Measurements from ENCODE around the gene MAPK1.
"Not testable (repeated sequence)": the region's sequence is repeated elsewhere in the genome, so short reads cannot be mapped to it uniquely, and the experiment has no call there.

The MAPK1 gene

DNA sequence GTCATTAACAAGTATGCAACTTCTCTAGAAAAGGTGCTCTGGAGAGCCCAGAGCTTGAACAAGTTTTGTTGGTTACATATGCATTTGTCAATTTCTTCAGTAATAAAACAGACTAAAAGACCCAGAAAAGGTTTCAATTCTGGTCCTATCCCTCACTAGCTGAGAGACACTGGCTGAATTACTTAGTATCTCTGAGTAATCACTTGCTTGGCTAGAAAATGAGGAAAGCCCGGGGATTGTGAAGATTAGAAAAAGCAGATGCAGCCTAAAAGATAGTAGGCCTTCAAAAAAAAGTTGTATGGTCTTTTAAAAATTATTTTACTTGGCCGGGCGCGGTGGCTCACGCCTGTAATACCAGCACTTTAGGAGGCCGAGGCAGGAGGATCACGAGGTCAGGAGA, 41.2 kb downstream of the MAPK1 start:
- H3K9ac ChIP-seq (ENCODE audit: low read length): no peak overlapping the region
- no peak overlapping the region for H2AFZ ChIP-seq (ENCODE audit: low read depth, low read length, severe bottlenecking)
- no peak overlapping the region for H3K4me3 ChIP-seq (ENCODE audit: insufficient read depth, low read length, poor library complexity, severe bottlenecking)
- TF ChIP-seq EZH2phosphoT487 (conservative IDR thresholded peaks at IDR 0.05; ENCODE audit: low read length): no peak
- TF ChIP-seq, protein P1, sequence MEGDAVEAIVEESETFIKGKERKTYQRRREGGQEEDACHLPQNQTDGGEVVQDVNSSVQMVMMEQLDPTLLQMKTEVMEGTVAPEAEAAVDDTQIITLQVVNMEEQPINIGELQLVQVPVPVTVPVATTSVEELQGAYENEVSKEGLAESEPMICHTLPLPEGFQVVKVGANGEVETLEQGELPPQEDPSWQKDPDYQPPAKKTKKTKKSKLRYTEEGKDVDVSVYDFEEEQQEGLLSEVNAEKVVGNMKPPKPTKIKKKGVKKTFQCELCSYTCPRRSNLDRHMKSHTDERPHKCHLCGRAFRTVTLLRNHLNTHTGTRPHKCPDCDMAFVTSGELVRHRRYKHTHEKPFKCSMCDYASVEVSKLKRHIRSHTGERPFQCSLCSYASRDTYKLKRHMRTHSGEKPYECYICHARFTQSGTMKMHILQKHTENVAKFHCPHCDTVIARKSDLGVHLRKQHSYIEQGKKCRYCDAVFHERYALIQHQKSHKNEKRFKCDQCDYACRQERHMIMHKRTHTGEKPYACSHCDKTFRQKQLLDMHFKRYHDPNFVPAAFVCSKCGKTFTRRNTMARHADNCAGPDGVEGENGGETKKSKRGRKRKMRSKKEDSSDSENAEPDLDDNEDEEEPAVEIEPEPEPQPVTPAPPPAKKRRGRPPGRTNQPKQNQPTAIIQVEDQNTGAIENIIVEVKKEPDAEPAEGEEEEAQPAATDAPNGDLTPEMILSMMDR (IDR thresholded peaks at IDR 0.05; ENCODE audit: insufficient read depth, low read length, poor library complexity, severe bottlenecking): no peak
- H4K20me1 ChIP-seq (ENCODE audit: low read depth, low read length): no peaks in the 10 kb centered on the region
- H3F3A ChIP-seq (ENCODE audit: insufficient read depth): no peaks in the 10 kb centered on the region
- H3K27me3 ChIP-seq (ENCODE audit: low read length): no peaks in the 10 kb centered on the region
- no peak overlapping the region for H3K27ac ChIP-seq (ENCODE audit: low read depth, low read length)
- peaks cover 88% of the 10 kb centered on the region for H3K79me2 ChIP-seq (ENCODE audit: insufficient read depth, low read length)
- no peaks in the 10 kb centered on the region for H3K9me2 ChIP-seq (replicated peaks; ENCODE audit: insufficient read depth, low read length)
- H3K9me3 ChIP-seq (ENCODE audit: insufficient read depth, low read length): no peaks in the 10 kb centered on the region
- no peaks in the 10 kb centered on the region for H3K36me3 ChIP-seq (ENCODE audit: low read length)
- H3K4me2 ChIP-seq (ENCODE audit: low read depth, low read length, poor library complexity, severe bottlenecking): no peak overlapping the region

DNA sequence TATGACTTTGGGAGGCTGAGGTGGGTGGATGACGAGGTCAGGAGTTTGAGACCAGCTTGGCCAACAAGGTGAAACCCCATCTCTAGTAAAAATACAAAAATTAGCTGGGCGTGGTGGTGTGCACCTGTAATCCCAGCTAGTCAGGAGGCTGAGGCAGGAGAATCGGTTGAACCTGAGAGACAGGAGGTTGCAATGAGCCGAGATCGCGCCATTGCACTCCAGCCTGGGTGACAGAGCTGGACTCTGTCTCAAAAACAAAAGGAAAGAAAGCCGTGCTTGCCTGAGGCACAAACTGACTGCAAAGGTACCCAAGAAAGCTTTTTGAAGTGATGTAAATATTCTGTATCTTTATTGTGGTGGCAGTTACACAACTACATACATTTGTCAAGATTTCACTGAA, 42.5 kb downstream of the MAPK1 start:
- H3K9me3 ChIP-seq (ENCODE audit: insufficient read depth, low read length); H3K9me2 ChIP-seq (replicated peaks; ENCODE audit: insufficient read depth, low read length); H3K27me3 ChIP-seq (ENCODE audit: low read length); H2AFZ ChIP-seq (ENCODE audit: low read depth, low read length, severe bottlenecking); H3K27ac ChIP-seq (ENCODE audit: low read depth, low read length); H3K36me3 ChIP-seq (ENCODE audit: low read length); H3K4me3 ChIP-seq (ENCODE audit: insufficient read depth, low read length, poor library complexity, severe bottlenecking); H3K4me2 ChIP-seq (ENCODE audit: low read depth, low read length, poor library complexity, severe bottlenecking); H4K20me1 ChIP-seq (ENCODE audit: low read depth, low read length); H3K9ac ChIP-seq (ENCODE audit: low read length); H3F3A ChIP-seq (ENCODE audit: insufficient read depth): not testable (repeated sequence)
- H3K79me2 ChIP-seq (ENCODE audit: insufficient read depth, low read length): peaks cover 81% of the 10 kb centered on the region

DNA sequence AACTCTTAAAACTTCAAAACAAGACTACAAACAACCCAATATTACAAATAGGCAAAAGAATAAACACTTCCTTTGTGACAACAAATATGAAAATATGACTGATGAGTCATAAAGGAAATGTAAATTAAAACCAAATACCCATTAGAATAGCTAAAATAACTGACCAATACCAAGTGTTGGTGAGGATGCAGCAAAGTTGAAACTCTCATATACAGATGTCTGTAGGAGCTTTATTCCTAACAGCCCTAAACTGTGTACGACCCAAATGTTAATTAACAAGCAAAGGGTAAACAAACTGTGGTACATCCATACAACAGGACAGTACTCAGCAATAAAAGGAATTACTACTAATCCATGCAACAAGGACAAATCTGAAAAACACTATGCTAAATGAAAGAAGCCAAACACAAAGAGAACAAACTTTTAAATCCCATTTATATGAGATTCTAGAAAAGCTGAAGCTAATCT, 43.0 kb downstream of the MAPK1 start:
- H3K4me3 ChIP-seq (ENCODE audit: insufficient read depth, low read length, poor library complexity, severe bottlenecking): no peak overlapping the region
- peaks cover 80% of the 10 kb centered on the region for H3K79me2 ChIP-seq (ENCODE audit: insufficient read depth, low read length)
- no peak for TF ChIP-seq EZH2phosphoT487 (conservative IDR thresholded peaks at IDR 0.05; ENCODE audit: low read length)
- TF ChIP-seq, protein P1 (IDR thresholded peaks at IDR 0.05; ENCODE audit: insufficient read depth, low read length, poor library complexity, severe bottlenecking): no peak
- H3K9me3 ChIP-seq (ENCODE audit: insufficient read depth, low read length): no peaks in the 10 kb centered on the region
- H3K9ac ChIP-seq (ENCODE audit: low read length): no peak overlapping the region
- no peak overlapping the region for H2AFZ ChIP-seq (ENCODE audit: low read depth, low read length, severe bottlenecking)
- no peaks in the 10 kb centered on the region for H3K9me2 ChIP-seq (replicated peaks; ENCODE audit: insufficient read depth, low read length)
- H4K20me1 ChIP-seq (ENCODE audit: low read depth, low read length): no peaks in the 10 kb centered on the region
- H3K27me3 ChIP-seq (ENCODE audit: low read length): no peaks in the 10 kb centered on the region
- no peak overlapping the region for H3K4me2 ChIP-seq (ENCODE audit: low read depth, low read length, poor library complexity, severe bottlenecking)
- H3K36me3 ChIP-seq (ENCODE audit: low read length): no peaks in the 10 kb centered on the region
- no peaks in the 10 kb centered on the region for H3F3A ChIP-seq (ENCODE audit: insufficient read depth)
- no peak overlapping the region for H3K27ac ChIP-seq (ENCODE audit: low read depth, low read length)

DNA sequence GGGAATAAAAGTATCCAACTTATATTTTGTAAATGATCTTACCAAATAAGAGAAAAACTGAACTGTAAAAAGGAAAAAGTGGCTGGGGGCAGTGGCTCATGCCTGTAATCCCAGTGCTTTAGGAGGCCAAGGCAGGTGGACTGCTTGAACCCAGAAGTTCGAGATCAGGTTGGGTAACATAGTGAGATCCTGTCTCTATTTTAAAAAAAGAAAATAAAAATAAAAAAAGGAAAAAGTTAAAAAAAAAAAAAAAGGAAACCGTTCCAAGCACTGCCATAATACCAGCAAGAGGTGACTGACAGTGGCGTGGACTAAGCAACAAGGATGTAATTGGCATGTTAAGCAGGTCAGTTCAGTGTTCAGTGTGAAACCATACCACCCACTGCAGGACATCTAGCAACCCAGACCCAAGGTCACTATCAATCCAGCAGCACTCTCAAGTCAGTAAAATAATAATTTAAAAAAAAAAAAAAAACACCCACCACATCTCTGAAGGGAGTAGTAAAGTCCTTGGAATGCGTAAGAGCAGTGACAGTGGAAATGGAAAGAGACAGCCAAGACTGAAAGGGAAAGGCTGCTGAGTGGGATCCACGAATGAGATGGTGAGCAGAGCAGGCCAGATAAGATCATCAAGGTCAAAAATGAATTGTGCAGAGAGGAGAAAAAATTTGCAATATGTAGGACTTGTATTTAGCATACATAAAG, 43.6 kb downstream of the MAPK1 start:
- Histone ChIP-seq H3K4me3 (ENCODE audit: insufficient read depth, low read length, poor library complexity, severe bottlenecking) (no peak overlapping the region), H2AFZ (ENCODE audit: low read depth, low read length, severe bottlenecking) (no peak overlapping the region), H3F3A (ENCODE audit: insufficient read depth) (no peaks in the 10 kb centered on the region), H3K27ac (ENCODE audit: low read depth, low read length) (no peak overlapping the region), H3K9ac (ENCODE audit: low read length) (no peak overlapping the region), H3K9me3 (ENCODE audit: insufficient read depth, low read length) (no peaks in the 10 kb centered on the region), H3K27me3 (ENCODE audit: low read length) (no peaks in the 10 kb centered on the region), H3K79me2 (ENCODE audit: insufficient read depth, low read length) (peaks cover 80% of the 10 kb centered on the region), H3K9me2 (replicated peaks; ENCODE audit: insufficient read depth, low read length) (no peaks in the 10 kb centered on the region), H4K20me1 (ENCODE audit: low read depth, low read length) (no peaks in the 10 kb centered on the region), H3K4me2 (ENCODE audit: low read depth, low read length, poor library complexity, severe bottlenecking) (no peak overlapping the region), H3K36me3 (ENCODE audit: low read length) (no peaks in the 10 kb centered on the region)
- TF ChIP-seq EZH2phosphoT487 (conservative IDR thresholded peaks at IDR 0.05; ENCODE audit: low read length): no peak
- TF ChIP-seq, protein P1 (IDR thresholded peaks at IDR 0.05; ENCODE audit: insufficient read depth, low read length, poor library complexity, severe bottlenecking): no peak
